ENCODE measurements around the gene PEX14. TPM values are rescaled to one million over a fixed set of nuclear protein-coding genes. Genes with fewer than 3 reads are reported as not detected.

The PEX14 gene
- total RNA-seq, 3 donors from 2014 or later, result 12.5 to 16.1 (median 14.8) TPM

DNA sequence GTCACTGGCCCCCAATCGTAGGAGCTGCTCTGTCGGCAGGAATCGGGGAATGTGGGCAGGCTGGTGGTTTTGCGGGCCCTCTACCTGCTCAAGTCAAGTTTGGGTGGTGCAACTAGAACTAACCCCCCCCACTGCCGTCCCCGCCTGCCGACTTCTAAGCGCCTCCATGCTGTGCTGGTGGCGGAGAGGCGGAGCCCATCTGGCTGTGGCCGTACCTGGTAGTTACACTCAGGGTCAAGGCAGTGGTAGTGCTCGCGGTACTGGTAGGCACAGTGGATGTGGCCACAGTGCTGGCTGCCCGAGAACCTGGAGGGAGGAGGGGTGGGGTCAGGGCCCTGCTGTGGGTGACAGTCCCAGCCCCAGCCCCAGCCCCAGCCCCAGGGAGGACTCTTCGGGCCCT lies 181.7 kb downstream of the PEX14 start:
- Histone ChIP-seq H3K9me3 (no peaks in the 10 kb centered on the region), H3K4me3 (no peak overlapping the region), H3K4me1 (no peaks in the 10 kb centered on the region), H3K27me3 (no peaks in the 10 kb centered on the region), H3K36me3 (no peaks in the 10 kb centered on the region), H3K27ac (no peak overlapping the region)
- DNase-seq (ENCODE audit: low spot score in 2 of 2), result no peak
- intact Hi-C loops (cut with DNase I; ENCODE audit: low total_unique reads), result loop anchor here (5.0 kb wide), 1 partner anchor 414 kb away; no protein-coding TSS in a partner anchor
- no peak for TF ChIP-seq POLR2A (IDR thresholded peaks at IDR 0.05)
- TF ChIP-seq, protein P1, sequence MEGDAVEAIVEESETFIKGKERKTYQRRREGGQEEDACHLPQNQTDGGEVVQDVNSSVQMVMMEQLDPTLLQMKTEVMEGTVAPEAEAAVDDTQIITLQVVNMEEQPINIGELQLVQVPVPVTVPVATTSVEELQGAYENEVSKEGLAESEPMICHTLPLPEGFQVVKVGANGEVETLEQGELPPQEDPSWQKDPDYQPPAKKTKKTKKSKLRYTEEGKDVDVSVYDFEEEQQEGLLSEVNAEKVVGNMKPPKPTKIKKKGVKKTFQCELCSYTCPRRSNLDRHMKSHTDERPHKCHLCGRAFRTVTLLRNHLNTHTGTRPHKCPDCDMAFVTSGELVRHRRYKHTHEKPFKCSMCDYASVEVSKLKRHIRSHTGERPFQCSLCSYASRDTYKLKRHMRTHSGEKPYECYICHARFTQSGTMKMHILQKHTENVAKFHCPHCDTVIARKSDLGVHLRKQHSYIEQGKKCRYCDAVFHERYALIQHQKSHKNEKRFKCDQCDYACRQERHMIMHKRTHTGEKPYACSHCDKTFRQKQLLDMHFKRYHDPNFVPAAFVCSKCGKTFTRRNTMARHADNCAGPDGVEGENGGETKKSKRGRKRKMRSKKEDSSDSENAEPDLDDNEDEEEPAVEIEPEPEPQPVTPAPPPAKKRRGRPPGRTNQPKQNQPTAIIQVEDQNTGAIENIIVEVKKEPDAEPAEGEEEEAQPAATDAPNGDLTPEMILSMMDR (IDR thresholded peaks at IDR 0.05), result no peak
- TF ChIP-seq POLR2AphosphoS5 (IDR thresholded peaks at IDR 0.05), result no peak

DNA sequence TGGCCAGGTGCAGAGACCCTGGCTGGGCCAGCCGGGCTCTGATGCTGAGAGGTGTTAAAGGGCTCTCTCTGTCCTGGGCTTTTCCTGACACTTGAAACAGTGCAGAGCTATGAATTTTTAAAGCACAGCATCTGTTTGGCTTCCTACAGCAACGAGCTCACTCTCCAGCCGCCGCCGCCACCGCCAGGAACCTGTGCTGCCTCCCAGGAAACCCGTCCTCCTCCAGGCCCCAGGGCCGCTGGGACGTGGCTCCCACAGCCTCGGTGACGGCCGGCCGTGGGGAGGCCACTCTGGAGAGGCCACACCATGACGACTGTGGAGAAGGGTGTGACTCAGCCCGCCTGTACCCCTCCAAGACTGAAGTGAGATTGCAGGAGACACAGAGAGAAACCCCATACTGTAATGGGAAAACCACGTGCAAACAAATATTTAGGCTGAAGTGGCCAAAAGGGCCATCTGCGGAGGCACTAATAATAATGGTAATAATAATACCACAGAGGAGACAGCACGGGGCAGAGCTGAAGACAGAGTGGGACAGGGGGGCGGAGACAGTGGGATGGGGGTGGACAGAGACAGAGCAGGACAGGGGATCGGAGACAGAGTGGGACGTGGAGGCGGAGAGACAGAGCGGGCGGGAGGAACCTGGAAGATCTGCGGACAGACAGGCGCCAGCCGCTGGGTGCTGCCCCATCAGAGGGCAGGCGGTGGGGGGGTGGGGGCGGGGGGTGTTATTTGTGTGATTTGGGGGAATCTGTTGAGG lies 182.5 kb downstream of the PEX14 start:
- no peaks in the 10 kb centered on the region for H3K36me3 ChIP-seq
- H3K4me1 ChIP-seq, result no peaks in the 10 kb centered on the region
- no peak overlapping the region for H3K27ac ChIP-seq

DNA sequence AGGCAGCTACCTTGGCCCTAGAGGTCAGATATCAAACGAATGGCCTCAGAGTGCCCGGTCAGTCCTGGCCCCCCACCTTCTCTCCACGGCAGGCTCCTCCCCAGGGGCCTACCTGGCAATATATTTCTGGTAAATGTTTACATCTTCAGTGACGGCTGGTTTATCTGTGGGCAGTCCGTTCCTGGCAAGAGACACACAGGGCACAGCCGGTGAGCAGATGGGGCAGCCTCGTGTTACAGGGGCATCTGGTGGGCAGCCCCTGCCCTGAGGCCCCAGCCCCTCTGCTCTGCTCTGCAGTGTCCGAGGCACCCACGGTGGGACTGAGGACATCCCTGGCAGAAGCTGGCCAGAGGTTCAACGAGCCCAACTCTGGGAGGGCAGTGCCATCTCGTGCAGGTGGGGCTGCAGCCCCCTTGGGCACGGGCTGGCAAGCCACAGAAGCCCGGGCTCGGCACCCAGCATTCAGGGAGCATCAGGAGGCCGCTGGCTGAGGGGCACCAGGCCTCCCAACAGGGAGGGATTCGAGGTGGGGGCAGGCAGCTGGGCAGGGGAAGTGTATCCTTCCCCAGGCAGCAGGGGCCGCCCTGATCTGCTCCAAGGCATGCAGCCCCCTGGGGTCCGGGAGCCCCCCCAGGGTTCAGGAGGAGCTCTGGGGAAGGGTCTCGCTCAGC lies 183.8 kb downstream of the PEX14 start:
- TF ChIP-seq, protein P1 (IDR thresholded peaks at IDR 0.05), result no peak
- TF ChIP-seq POLR2A (IDR thresholded peaks at IDR 0.05), result no peak
- TF ChIP-seq POLR2AphosphoS5 (IDR thresholded peaks at IDR 0.05), result no peak
- no peak for DNase-seq (ENCODE audit: low spot score in 2 of 2)
- intact Hi-C loops (cut with DNase I; ENCODE audit: low total_unique reads), result loop anchor here (5.0 kb wide), 1 partner anchor 416 kb away; no protein-coding TSS in a partner anchor
- Histone ChIP-seq H3K9me3 (no peaks in the 10 kb centered on the region), H3K27me3 (no peaks in the 10 kb centered on the region), H3K27ac (no peak overlapping the region), H3K4me3 (no peak overlapping the region), H3K36me3 (no peaks in the 10 kb centered on the region), H3K4me1 (no peaks in the 10 kb centered on the region)

More for the DNA sequence above, 182.5 kb downstream of the PEX14 start:
- Histone ChIP-seq H3K4me3 (no peak overlapping the region), H3K9me3 (no peaks in the 10 kb centered on the region), H3K27me3 (no peaks in the 10 kb centered on the region)
- TF ChIP-seq, protein P1 (IDR thresholded peaks at IDR 0.05), result no peak
- DNase-seq (ENCODE audit: low spot score in 2 of 2), result no peak
- intact Hi-C loops (cut with DNase I; ENCODE audit: low total_unique reads), result loop anchor here (5.0 kb wide), 1 partner anchor 415 kb away; no protein-coding TSS in a partner anchor

DNA sequence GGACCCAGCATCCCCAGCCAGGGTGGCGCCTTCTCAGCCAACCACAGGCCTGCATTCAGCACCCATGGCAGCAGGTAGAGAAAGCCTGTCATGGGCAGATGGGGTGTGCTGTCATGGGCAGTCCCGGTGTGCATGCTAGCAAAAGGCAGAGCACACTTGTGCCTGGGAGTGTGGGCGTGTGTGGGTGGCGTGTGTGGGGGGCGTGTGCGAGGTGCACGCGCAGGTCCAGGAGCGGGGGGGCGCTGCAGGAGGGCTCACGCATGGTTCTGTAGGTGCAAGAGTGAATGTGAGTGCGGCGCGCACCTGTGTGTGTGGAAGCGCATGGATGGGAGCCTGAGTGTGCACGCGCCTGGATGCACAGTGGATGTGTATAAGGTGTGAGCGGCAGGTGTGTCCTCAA lies 184.5 kb downstream of the PEX14 start:
- DNase-seq (ENCODE audit: low spot score in 2 of 2), result no peak
- no peaks in the 10 kb centered on the region for H3K27me3 ChIP-seq
- no peak for TF ChIP-seq POLR2A (IDR thresholded peaks at IDR 0.05)
- TF ChIP-seq POLR2AphosphoS5 (IDR thresholded peaks at IDR 0.05), result no peak
- TF ChIP-seq, protein P1 (IDR thresholded peaks at IDR 0.05), result no peak
- no peak overlapping the region for H3K27ac ChIP-seq
- H3K36me3 ChIP-seq, result no peaks in the 10 kb centered on the region
- intact Hi-C loops (cut with DNase I; ENCODE audit: low total_unique reads), result loop anchor here (5.0 kb wide), 1 partner anchor 417 kb away; no protein-coding TSS in a partner anchor
- no peaks in the 10 kb centered on the region for H3K4me1 ChIP-seq
- H3K9me3 ChIP-seq, result no peaks in the 10 kb centered on the region
- H3K4me3 ChIP-seq, result no peak overlapping the region

All from breast epithelium (tissue), 4 donors.